Measurements from ENCODE around the gene SYK.
"Not testable (repeated sequence)": the region's sequence is repeated elsewhere in the genome, so short reads cannot be mapped to it uniquely, and the experiment has no call there.

Gene SYK

DNA sequence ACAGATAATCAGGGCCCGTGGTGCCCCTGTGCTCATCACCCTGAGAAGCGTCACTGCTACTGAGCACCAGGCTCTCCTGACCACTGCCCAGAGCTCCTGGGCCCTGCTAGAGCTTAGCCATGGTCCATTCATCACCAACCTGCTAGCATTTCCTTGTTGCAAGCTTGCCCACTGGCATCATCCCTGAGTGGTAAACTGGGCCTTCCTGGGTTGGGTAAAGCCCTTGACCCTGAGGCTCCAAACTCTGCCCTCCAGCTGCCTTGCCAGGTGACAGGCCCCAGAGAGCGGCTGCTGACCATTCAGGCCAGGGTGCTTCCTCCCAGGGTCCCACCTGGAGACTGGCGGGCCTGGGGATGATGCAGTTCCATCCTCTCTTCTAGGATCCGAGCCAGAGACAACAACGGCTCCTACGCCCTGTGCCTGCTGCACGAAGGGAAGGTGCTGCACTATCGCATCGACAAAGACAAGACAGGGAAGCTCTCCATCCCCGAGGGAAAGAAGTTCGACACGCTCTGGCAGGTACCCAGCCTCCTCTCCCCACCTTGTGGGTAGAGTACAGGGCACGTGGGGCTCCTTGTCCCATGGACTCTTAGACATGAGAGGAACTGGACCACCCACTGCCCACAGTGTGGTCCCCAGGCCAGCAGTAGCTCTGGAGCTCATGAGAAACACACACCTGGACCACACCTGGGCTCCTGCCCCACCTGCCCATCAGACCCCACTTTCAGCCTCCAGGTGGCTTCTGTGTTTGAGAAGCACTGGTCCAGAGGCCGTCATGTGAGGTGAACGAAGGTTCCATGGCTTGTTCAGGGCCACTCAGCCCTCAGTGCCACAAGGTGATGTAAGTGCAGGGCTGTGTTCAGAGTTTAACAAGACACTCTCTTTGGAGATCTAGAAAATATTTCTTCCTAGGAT is 60.5 kb downstream of the SYK start:
- DNase-seq = no peak
- in situ Hi-C loops (cut with MboI; ENCODE audit: low pct_unique_long_range_greater_than_20kb, low sequenced_read_pairs) = loop anchor here (25.0 kb wide), 2 partner anchors 650 to 1275 kb away; no protein-coding TSS in a partner anchor

DNA sequence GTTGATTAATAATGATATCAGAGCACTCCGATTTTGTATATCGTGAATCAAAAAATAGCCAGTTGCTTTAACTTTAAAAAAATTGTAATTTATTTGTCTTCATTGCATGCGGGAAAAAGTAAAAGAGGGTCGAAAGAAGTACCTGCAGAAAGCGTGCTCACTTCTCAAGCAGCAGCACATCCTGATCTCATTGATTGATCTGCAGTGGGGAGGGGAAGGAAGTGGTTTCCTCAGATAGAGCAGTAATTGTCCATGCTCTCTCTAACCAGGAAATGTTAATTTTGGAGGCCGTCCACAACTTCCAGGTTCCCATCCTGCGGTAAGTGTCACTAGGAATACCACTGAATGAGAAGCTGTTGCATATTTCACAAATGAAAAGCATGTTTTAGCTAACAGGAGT is 63.2 kb downstream of the SYK start:
- DNase-seq = peak; percentile 42
- in situ Hi-C loops (cut with MboI; ENCODE audit: low pct_unique_long_range_greater_than_20kb, low sequenced_read_pairs) = loop anchor here (25.0 kb wide), 2 partner anchors 652 to 1277 kb away; no protein-coding TSS in a partner anchor

- DNase-seq = no peak
- in situ Hi-C loops (cut with MboI; ENCODE audit: low pct_unique_long_range_greater_than_20kb, low sequenced_read_pairs) = loop anchor here (25.0 kb wide), 2 partner anchors 655 to 1280 kb away; no protein-coding TSS in a partner anchor
These were observed 65.5 kb downstream of the SYK start for GRCh38 chr9:90867101-90867500.

DNA sequence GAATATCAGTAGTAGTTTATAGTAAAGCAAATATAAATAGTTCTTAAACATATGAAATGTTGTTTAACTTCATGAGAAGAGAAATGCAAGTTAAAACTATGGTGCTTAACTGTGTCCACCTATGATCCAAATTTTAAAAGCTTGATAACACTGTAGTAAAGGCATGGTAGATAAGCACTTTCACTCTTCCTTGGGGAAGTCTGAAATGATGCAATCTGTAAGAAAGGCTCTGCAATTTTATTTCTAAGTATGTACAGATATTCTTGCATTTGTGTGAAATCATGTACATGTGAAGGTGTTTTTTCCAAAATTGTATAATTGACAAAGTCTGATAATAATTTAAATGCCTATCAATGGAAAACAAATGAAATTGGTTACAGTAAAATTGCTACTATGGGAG is 66.9 kb downstream of the SYK start:
- in situ Hi-C loops (cut with MboI; ENCODE audit: low pct_unique_long_range_greater_than_20kb, low sequenced_read_pairs) = loop anchor here (25.0 kb wide), 2 partner anchors 656 to 1281 kb away; no protein-coding TSS in a partner anchor
- no peak for DNase-seq

DNA sequence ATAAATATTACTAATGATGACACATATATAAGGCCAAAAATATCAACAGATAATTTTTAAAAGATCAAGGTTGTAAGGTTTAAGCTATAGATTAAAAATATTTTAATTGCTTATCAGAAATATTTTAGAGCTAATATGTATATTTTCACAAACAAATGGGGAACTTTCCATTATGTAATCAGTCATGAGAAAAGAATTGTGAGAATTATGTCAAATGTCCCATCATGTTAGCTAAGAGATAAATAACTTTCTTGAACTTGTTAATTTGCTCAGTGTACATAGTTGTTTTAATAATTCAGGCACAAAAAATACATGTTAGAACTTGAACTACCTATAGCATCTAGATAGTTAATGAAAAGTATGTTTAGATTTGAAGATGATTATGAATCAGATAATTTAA is 67.7 kb downstream of the SYK start:
- DNase-seq = no peak
- in situ Hi-C loops (cut with MboI; ENCODE audit: low pct_unique_long_range_greater_than_20kb, low sequenced_read_pairs) = loop anchor here (25.0 kb wide), 2 partner anchors 657 to 1282 kb away; no protein-coding TSS in a partner anchor

- in situ Hi-C loops (cut with MboI; ENCODE audit: low pct_unique_long_range_greater_than_20kb, low sequenced_read_pairs) = loop anchor here (25.0 kb wide), 2 partner anchors 658 to 1283 kb away; no protein-coding TSS in a partner anchor
These were observed 69.2 kb downstream of the SYK start for GRCh38 chr9:90870621-90871326.

GRCh38 chr9:90871327-90871935 is 69.8 kb downstream of the SYK start:
- no peak for DNase-seq
- in situ Hi-C loops (cut with MboI; ENCODE audit: low pct_unique_long_range_greater_than_20kb, low sequenced_read_pairs) = loop anchor here (25.0 kb wide), 2 partner anchors 659 to 1284 kb away; no protein-coding TSS in a partner anchor

More at GRCh38 chr9:90870621-90871326, 69.2 kb downstream of the SYK start:
- peak; percentile 59 for DNase-seq

GRCh38 chr9:90872835-90873294 is 71.2 kb downstream of the SYK start:
- in situ Hi-C loops (cut with MboI; ENCODE audit: low pct_unique_long_range_greater_than_20kb, low sequenced_read_pairs) = loop anchor here (25.0 kb wide), 2 partner anchors 661 to 1286 kb away; no protein-coding TSS in a partner anchor
- DNase-seq = no peak

GRCh38 chr9:90873422-90873821 is 71.8 kb downstream of the SYK start:
- DNase-seq = no peak
- in situ Hi-C loops (cut with MboI; ENCODE audit: low pct_unique_long_range_greater_than_20kb, low sequenced_read_pairs) = loop anchor here (25.0 kb wide), 2 partner anchors 661 to 1286 kb away; no protein-coding TSS in a partner anchor

DNA sequence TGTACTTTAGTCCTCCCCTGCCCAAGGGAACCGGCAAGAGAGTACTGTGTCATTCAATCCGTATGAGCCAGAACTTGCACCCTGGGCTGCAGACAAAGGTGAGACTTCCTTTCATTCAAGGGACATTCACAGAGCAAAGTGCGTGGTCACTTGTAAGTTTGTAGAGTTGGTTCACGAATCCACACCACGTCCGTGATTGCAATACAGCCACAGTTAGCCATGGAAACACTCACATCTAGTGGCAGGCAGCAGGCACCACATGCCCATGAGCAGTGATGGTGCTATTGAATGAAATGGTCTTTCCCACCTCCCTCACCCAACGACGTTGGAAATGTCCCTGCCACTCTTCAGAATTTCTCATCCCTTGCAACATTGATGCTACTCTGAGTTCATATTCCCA is 72.6 kb downstream of the SYK start:
- no peak for DNase-seq
- in situ Hi-C loops (cut with MboI; ENCODE audit: low pct_unique_long_range_greater_than_20kb, low sequenced_read_pairs) = loop anchor here (25.0 kb wide), 2 partner anchors 662 to 1287 kb away; no protein-coding TSS in a partner anchor

- in situ Hi-C loops (cut with MboI; ENCODE audit: low pct_unique_long_range_greater_than_20kb, low sequenced_read_pairs) = no loop called here
- DNase-seq = no peak
These were observed 76.9 kb downstream of the SYK start for GRCh38 chr9:90878562-90878961.

DNA sequence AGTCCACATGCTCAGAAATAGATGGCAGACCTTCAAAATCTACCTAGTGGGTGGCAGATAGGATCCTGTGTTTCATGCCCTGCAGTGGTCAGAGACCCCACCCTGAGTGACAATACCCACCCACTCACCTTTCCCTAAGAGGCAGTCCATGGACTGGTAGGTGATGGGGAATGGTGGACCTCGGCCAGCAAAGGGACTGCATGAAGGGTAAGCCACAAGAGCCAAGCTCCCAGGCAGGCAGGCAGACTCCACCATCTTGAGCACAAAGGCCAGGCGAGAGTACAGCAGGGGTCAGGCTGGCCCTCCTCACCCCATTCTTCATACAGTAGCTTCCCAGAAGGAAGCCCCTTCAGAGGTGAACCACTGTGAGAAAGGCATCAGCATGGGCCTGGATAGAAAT is 78.4 kb downstream of the SYK start:
- in situ Hi-C loops (cut with MboI; ENCODE audit: low pct_unique_long_range_greater_than_20kb, low sequenced_read_pairs) = no loop called here
- no peak for DNase-seq

- in situ Hi-C loops (cut with MboI; ENCODE audit: low pct_unique_long_range_greater_than_20kb, low sequenced_read_pairs) = no loop called here
These were observed 79.0 kb downstream of the SYK start for GRCh38 chr9:90880669-90881068.

DNA sequence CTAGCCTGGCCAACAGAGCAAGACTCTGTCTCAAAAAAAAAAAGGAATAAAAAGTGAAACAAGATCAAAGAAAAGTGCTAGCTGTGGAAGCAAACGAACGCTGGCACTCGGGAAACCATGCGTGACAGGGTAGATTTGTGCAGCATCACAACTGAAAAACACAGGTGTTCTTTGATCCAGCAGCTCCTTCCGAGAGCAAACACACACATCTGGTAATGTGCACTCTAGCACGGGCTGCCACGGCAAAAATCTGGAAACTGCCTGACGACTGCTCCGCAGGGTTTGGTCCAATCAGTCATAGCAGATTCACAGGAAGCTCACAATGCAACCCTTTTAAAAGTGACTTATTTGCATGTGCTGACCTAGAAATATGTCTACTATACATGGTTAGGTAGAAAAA is 80.0 kb downstream of the SYK start:
- in situ Hi-C loops (cut with MboI; ENCODE audit: low pct_unique_long_range_greater_than_20kb, low sequenced_read_pairs) = no loop called here

More at GRCh38 chr9:90880669-90881068, 79.0 kb downstream of the SYK start:
- no peak for DNase-seq

DNA sequence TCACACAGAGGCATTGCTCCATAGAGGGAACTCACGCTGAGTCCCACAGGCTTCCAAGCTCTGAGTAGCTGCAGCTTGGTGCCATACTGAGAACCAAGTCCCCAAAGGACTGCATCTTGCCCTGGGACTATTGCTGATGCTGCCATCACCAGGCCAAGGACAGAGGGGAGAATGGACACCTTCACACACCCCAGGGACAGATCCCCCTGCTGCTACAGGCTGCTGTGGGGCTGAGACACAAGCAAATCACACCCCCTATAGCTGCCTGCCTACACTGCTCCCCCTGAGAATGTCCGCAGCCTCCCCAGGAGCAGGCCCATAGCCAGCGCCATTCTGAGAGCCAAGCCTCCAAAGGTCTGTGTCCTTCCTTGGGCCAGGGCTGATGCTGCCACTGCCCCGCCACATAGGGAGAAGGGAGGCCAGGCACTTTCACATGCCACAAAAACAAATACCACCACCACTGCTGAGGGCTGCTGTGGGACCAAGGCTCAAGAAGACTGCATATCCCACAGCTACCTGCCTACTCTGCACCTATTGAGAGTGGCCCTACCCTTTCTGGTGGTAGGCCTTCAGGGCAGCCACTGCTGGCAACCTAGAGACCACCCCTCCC is 81.5 kb downstream of the SYK start:
- in situ Hi-C loops (cut with MboI; ENCODE audit: low pct_unique_long_range_greater_than_20kb, low sequenced_read_pairs) = no loop called here
- DNase-seq = no peak

More for the DNA sequence above, 80.0 kb downstream of the SYK start:
- DNase-seq = no peak

GRCh38 chr9:90883661-90884060 is 82.0 kb downstream of the SYK start:
- no peak for DNase-seq
- in situ Hi-C loops (cut with MboI; ENCODE audit: low pct_unique_long_range_greater_than_20kb, low sequenced_read_pairs) = no loop called here

DNA sequence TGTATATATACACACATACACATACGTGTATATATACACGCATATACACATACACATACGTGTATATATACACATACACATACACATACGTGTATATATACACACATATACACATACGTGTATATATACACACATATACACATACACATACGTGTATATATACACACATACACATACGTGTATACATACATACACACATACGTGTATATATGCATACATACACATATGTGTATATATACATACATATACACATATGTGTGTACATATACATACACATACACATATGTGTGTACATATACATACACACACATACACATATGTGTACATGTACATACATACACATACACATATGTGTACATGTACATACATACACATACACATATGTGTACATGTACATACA is 82.6 kb downstream of the SYK start:
- in situ Hi-C loops (cut with MboI; ENCODE audit: low pct_unique_long_range_greater_than_20kb, low sequenced_read_pairs) = no loop called here
- DNase-seq = no peak

DNA sequence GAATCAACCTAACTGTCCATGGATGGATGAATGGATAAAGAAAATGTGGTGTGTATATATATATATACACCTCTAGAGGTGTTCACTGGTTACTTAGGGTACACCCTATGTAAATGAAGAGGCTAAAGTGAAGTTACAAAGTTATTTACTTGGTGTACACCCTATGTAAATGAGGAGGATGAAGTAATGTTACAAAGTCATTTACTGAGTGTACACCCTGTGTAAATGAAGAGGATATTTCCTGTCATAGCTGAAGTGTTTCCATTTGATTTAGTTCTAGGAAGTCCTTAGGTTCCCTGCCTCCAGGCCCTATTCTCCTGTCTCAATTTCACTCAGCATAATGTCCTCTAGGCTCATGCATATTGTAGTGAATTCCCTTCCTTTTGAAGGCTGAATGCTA is 85.2 kb downstream of the SYK start:
- in situ Hi-C loops (cut with MboI; ENCODE audit: low pct_unique_long_range_greater_than_20kb, low sequenced_read_pairs); DNase-seq: not testable (repeated sequence)

DNA sequence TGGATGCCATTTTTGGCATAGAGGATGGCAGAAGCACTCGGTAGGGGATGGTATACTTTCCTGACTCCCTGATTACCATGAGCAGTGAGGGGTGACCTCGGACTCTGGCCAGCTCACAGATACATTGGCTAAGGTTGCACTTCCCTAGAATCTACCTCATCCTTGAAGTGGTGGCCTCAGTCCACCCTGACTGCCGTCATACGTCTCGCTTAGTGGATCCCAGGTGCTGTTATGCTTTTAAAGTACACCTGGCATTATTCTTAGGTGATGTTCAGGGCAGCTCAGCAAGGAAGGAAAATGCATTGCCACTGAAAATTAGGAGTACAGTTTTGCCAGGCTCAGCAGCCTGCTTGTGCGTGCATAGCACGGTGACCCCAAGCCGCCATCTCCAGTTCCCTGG is 87.3 kb downstream of the SYK start:
- no peak for DNase-seq
- in situ Hi-C loops (cut with MboI; ENCODE audit: low pct_unique_long_range_greater_than_20kb, low sequenced_read_pairs) = no loop called here
